Activated T-cell treated with anti-CD3 and anti-CD28 coated beads for 4 hours (primary cell): ENCODE measurements around the gene ATP5PB.

Experiments
- DNase-seq: peaks from one replicate; pipeline ENCODE4 v3.0.0-alpha.2; 2020

Gene ATP5PB

DNA sequence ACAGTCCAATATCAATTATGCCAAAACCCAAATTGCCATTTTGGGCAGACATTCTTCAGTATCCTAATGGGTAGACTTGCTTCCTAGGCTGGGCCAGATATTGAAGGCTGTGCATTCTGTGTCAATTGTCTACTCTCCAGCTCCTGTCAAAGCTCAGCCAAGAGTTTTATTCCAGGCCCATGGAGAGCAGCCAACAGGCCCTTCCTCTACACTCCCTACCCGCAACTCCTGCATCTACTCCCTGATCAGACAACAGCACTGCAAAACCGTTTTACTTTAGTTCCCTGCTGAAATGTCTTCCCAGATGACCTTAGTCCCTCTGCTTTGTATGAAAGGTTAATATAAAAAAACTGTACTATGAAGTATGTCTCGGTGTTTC, 60.7 kb downstream of the ATP5PB start:
- no peak for DNase-seq

DNA sequence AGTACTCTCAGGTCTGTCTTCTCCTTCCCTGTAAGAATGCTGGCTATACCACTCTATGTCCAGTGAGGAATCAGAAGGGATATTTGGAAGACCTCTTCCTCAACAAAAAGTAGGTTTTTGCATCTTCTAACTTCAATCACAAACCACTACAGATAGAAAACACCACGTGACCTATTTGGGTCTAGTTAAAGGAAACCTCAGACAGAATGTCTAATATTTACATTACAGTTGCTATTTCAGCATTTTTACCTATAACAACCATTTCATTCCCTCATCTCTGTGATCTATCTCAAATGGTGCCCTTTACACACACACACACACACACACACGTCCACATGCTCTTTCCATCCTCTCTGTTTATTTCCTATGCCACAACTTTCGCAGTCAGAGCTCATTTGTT, 62.1 kb downstream of the ATP5PB start:
- no peak for DNase-seq
